ENCODE measurements around the gene MCAT.
A peak's percentile ranks its signal among the peaks of the same experiment; 100 is the strongest.

The MCAT gene, protein sequence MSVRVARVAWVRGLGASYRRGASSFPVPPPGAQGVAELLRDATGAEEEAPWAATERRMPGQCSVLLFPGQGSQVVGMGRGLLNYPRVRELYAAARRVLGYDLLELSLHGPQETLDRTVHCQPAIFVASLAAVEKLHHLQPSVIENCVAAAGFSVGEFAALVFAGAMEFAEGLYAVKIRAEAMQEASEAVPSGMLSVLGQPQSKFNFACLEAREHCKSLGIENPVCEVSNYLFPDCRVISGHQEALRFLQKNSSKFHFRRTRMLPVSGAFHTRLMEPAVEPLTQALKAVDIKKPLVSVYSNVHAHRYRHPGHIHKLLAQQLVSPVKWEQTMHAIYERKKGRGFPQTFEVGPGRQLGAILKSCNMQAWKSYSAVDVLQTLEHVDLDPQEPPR

GRCh38 chr22:43142880-43143562 lies at the start of gene MCAT:
MCAT (minus strand) TSS chr22:43143398; CDS start chr22:43143348, 50 bp downstream.
- peak; percentile 78 for DNase-seq

GRCh38 chr22:43191831-43192230 lies 48.6 kb upstream of the MCAT start:
- no peak for DNase-seq

DNA sequence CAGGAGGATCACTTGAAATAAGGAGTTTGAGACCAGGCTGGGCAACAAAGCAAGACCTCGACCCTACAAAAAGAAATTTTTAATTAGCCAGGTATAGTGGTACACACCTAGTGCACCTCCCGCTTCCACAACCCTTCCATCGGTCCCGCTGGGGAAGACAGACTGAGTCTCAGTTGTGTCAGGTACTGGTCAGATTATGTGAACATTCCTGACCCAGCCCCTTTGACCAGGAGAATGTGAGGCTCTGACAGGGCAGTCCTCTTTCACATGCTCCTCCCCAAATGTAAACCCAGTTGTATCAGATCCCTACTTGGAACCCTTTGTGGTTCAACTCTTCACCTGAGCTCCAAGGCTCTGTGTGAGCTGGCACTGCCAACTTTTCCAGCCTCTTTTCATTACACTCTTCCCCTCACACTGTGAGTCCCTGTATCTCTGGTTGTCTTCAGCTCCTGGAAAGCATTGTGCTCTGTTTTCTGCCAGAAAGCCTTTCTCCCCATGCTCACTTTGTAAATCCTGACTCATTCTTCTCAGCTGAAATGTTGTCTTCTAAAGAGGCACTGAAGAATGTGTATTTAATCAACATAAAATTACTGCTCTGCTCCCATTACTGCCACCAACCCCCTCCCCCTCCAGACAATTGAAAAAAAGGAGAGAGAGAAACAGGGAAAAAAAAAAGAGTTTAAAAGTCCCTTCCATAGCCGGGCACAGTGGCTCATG lies 45.8 kb upstream of the MCAT start:
- DNase-seq: no peak

GRCh38 chr22:43187171-43188099 lies 44.2 kb upstream of the MCAT start:
- DNase-seq: peak; percentile 96

- peak; percentile 56 for DNase-seq
These were observed 43.3 kb upstream of the MCAT start, which contains the start of gene TTLL12 for GRCh38 chr22:43186272-43187170. TTLL12 (minus strand) TSS chr22:43187134; CDS start chr22:43187069, 65 bp downstream.

DNA sequence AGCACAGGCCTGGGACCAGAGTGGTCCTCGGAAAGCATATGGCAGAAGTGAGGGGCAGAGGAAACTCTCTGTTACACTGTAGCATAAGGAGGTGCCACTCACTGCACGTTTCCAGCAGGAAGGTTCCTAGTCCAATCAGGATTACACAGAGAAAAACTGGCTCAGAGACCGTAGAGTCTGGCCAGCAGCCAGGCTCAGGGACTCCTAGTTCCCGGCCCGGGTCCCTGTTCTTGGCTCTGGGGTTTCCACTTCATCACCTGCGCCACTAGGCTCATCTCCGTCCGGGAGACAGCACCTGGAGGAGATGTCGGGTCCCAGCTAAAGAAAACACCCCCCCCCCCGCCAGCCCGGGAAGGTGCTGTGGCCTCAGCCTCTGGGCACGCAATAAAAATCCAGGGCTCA lies 42.7 kb upstream of the MCAT start:
- no peak for DNase-seq

DNA sequence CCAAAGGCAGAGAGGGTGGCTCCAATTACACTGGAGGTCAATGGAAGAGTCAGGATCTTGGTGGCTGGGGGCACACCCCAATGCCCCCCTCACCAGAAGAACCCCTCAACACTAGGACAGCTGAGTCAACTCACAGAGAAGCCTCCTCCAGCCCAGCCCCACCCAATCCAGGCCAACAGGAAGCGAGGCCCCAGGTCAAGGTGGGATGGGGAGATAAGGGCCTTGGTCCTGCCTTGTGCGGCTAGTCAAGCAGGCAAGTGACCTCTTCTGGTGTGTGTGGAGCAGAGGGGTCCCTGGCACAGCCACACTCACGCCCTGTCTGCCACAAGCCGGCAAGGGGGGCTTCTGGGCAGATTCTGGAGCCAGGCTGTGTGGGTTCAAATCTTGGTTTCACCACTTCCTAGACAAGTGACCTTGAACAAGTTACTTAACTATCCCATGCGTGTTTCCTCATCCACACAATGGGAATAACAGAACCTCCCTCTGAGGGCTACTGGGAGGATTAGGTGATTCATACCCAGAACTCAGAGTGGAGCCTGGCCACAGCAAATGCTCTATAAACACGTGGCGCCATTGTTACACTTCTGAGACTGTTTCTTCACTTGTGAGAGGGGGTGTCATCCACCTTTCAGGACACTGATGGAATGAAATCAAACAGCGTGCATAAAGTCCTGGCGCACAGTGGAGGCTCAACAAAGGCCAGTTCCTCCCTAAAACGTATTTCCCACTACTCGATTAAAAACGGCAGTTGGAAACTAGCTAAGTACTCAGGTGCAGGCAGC lies 40.5 kb upstream of the MCAT start:
- no peak for DNase-seq

DNA sequence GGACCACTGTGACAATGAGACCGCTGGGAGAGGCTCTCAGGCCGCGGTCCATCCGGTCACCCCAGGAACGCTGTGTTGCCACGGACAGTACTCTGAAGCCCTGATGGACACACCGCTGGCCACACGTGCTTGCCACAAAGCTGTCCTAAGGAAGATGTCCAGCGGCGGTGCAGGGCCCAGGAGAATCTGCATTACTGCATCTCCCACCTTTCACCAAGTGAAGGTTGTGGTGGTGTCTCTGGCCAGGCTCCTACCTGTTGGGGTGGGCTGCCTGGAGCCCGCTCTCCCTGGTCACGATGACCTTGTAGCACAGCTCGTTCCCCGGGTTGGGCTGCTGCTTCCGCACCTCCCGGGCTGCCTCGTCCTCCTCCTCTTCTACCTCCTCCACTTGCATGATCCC lies 39.5 kb upstream of the MCAT start:
- DNase-seq: no peak

DNA sequence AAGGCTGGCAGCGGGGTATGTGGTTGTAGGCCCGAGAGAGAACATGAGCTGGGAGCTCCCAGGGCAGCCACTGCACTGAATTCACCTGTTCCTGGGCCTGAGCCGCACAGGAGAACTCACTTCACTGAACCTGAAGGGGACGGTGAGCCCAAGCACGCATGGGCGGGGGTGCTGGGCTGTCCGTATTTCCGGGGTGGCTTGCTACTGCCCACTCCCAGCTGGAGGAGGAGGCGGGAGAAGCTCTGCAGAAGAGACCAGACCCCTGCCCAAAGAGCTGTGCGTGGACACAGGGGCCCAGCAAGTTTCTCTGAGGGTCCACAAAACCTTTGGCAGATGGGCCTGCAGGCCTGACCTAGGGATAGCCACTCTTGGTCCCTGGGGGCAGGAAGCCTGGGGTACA lies 38.9 kb upstream of the MCAT start:
- no peak for DNase-seq

DNA sequence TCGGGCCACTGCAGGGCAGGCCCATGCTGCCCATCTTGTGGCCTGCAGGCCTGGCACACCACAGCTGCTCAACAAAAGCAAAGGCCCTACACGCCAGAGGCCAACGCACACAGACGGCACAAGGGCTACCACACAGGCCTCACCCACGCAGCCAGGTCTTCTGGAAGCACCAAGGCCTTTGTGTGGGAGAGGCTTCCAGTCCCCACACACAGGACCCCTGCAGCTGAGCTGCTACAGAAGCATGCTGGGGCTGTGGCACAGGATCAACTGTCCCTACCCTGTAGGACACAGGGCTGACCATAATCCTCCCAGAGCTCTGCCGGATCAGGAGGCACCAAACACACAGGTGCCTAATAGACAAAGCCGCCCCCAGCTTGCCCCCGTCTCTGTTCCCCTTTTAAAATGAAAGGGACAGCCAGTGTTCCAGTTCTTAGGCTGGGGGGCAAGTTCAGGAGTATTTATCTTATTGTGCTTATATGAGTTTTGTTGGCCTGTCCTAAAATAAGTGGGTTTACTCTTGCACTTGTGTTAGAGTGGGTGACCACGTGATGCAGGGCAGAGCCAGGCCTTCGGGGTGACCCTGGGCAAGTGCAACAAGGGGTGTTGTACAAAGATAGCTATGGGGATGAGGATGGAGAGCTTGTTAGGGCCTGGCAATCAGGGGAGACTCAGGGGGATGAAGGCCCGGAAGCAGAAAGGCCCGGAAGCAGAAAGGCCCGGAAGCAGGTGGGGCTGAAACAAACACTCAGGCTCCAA lies 38.3 kb upstream of the MCAT start:
- DNase-seq: no peak

- DNase-seq: no peak
These were observed 37.5 kb upstream of the MCAT start for GRCh38 chr22:43180670-43181069.

- DNase-seq: no peak
These were observed 36.7 kb upstream of the MCAT start for GRCh38 chr22:43179911-43180195.

- no peak for DNase-seq
These were observed 36.1 kb upstream of the MCAT start for GRCh38 chr22:43179146-43179910.

DNA sequence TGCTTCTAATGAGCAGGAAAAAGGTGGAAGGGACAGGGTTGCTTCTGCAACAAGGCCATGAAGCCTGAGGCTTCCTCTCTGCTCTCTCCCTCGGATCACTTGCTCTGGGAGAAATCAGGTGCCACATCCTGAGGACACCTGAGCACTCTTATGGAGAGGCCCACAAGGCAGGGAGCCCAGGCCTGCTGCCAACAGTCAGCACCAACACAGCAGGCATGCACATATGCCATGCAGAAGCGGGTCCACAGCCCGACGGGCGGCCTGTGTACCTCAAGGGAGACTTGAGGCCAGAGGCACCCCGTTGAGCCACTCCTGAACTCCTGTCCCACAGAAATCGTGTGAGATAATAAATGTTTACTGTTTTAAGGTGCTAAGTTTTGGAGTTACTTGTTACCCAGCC lies 34.3 kb upstream of the MCAT start:
- DNase-seq: no peak

- no peak for DNase-seq
These were observed 32.9 kb upstream of the MCAT start for GRCh38 chr22:43176090-43176489.

DNA sequence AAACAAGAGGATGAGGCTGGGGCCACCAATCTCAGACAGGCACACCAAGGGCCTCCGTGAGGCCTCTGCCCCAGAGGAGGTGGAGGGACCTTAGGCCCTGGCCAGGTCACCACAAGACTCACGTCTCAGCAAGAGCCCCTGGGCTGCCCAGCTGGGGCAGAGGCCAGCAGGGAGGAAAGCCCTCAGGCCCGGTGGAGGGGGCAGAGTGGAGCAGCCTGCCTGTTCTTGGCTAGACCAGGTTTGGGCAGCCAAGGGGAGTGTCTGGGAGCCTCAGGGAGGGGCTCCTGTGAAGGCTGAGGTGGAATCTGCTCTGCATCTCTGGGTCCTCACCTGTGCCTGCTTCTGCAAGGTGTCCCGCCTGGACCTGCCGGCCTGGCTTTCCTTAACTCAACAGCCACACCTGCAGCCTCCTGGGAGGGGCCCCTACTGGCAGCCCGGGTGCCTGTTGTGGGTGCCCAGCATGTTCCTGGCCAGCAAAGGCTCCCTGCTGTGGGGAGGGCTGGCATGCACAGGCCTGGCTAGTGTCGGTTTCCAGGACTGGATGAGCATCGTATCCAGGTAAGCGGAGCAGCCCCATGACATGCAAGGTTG lies 31.8 kb upstream of the MCAT start:
- DNase-seq: no peak

GRCh38 chr22:43173976-43174720 lies 30.9 kb upstream of the MCAT start:
- DNase-seq: no peak

- DNase-seq: no peak
These were observed 30.4 kb upstream of the MCAT start for GRCh38 chr22:43173566-43173965.

Data from stimulated activated CD4-positive, alpha-beta T cell treated with anti-CD3 and anti-CD28 coated beads, Interleukin-12 subunit alpha, Interleukin-12 subunit beta, amount 100 ng/mL, for 4 hours (primary cell).